Measurements from ENCODE around the gene GPSM1.

The GPSM1 gene

GRCh38 chr9:136358016-136358415 is 30.7 kb downstream of the GPSM1 start:
- peaks cover 12% of the 10 kb centered on the region for H3K36me3 ChIP-seq (replicated peaks)
- H3K4me3 ChIP-seq (ENCODE audit: low read depth, low read length) = no peak overlapping the region
- no peak for DNase-seq
- no peak overlapping the region for H3K27ac ChIP-seq
- H3K27me3 ChIP-seq (replicated peaks) = no peaks in the 10 kb centered on the region
- in situ Hi-C loops (cut with HindIII; ENCODE audit: low pct_ligation_motif_present, low sequenced_read_pairs) = no loop called here
- TF ChIP-seq CTCF (IDR thresholded peaks at IDR 0.05; ENCODE audit: low read depth, low read length, missing control alignments) = no peak

GRCh38 chr9:136358888-136359287 is 31.5 kb downstream of the GPSM1 start:
- Histone ChIP-seq H3K36me3 (replicated peaks) (peaks cover 12% of the 10 kb centered on the region), H3K4me3 (ENCODE audit: low read depth, low read length) (no peak overlapping the region), H3K27ac (no peak overlapping the region), H3K27me3 (replicated peaks) (no peaks in the 10 kb centered on the region)
- TF ChIP-seq CTCF (IDR thresholded peaks at IDR 0.05; ENCODE audit: low read depth, low read length, missing control alignments) = no peak
- DNase-seq = no peak
- in situ Hi-C loops (cut with HindIII; ENCODE audit: low pct_ligation_motif_present, low sequenced_read_pairs) = no loop called here

- no peak overlapping the region for H3K4me3 ChIP-seq (ENCODE audit: low read depth, low read length)
- TF ChIP-seq CTCF (IDR thresholded peaks at IDR 0.05; ENCODE audit: low read depth, low read length, missing control alignments) = no peak
- in situ Hi-C loops (cut with HindIII; ENCODE audit: low pct_ligation_motif_present, low sequenced_read_pairs) = no loop called here
- DNase-seq = no peak
- H3K27ac ChIP-seq = no peak overlapping the region
- H3K36me3 ChIP-seq (replicated peaks) = peaks cover 12% of the 10 kb centered on the region
- no peaks in the 10 kb centered on the region for H3K27me3 ChIP-seq (replicated peaks)
Measured at GRCh38 chr9:136359774-136360718, 32.7 kb downstream of the GPSM1 start.

- no peak for DNase-seq
- Histone ChIP-seq H3K36me3 (replicated peaks) (peaks cover 11% of the 10 kb centered on the region), H3K4me3 (ENCODE audit: low read depth, low read length) (no peak overlapping the region), H3K27ac (no peak overlapping the region), H3K27me3 (replicated peaks) (no peaks in the 10 kb centered on the region)
- TF ChIP-seq CTCF (IDR thresholded peaks at IDR 0.05; ENCODE audit: low read depth, low read length, missing control alignments) = no peak
- in situ Hi-C loops (cut with HindIII; ENCODE audit: low pct_ligation_motif_present, low sequenced_read_pairs) = no loop called here
Measured at GRCh38 chr9:136361047-136361753, 33.9 kb downstream of the GPSM1 start.

GRCh38 chr9:136361754-136362449 is 34.6 kb downstream of the GPSM1 start:
- in situ Hi-C loops (cut with HindIII; ENCODE audit: low pct_ligation_motif_present, low sequenced_read_pairs) = no loop called here
- no peak for DNase-seq
- no peak overlapping the region for H3K4me3 ChIP-seq (ENCODE audit: low read depth, low read length)
- H3K36me3 ChIP-seq (replicated peaks) = peaks cover 9% of the 10 kb centered on the region
- no peaks in the 10 kb centered on the region for H3K27me3 ChIP-seq (replicated peaks)
- no peak overlapping the region for H3K27ac ChIP-seq
- TF ChIP-seq CTCF (IDR thresholded peaks at IDR 0.05; ENCODE audit: low read depth, low read length, missing control alignments) = no peak
